ENCODE results near the gene INPP5D.
"Not testable (repeated sequence)": the region's sequence is repeated elsewhere in the genome, so short reads cannot be mapped to it uniquely, and the experiment has no call there.

The INPP5D gene

GRCh38 chr2:233153146-233153798, 93.1 kb downstream of the INPP5D start:
- no peaks in the 10 kb centered on the region for H3K27me3 ChIP-seq (ENCODE audit: low read length)
- no peak overlapping the region for H3K9ac ChIP-seq (ENCODE audit: low read length)
- no peaks in the 10 kb centered on the region for H3K9me3 ChIP-seq (ENCODE audit: insufficient read depth, low read length)
- no peaks in the 10 kb centered on the region for H3K79me2 ChIP-seq (ENCODE audit: insufficient read depth, low read length)
- no peak overlapping the region for H3K4me2 ChIP-seq (ENCODE audit: low read depth, low read length, poor library complexity, severe bottlenecking)
- H3K36me3 ChIP-seq (ENCODE audit: low read length), result peaks cover 15% of the 10 kb centered on the region
- H3K9me2 ChIP-seq (replicated peaks; ENCODE audit: insufficient read depth, low read length), result no peaks in the 10 kb centered on the region
- no peaks in the 10 kb centered on the region for H4K20me1 ChIP-seq (ENCODE audit: low read depth, low read length)
- H3F3A ChIP-seq (ENCODE audit: insufficient read depth), result no peaks in the 10 kb centered on the region
- no peak for TF ChIP-seq EZH2phosphoT487 (conservative IDR thresholded peaks at IDR 0.05; ENCODE audit: low read length)
- no peak for TF ChIP-seq CTCF (IDR thresholded peaks at IDR 0.05; ENCODE audit: insufficient read depth, low read length, poor library complexity, severe bottlenecking)
- no peak overlapping the region for H2AFZ ChIP-seq (ENCODE audit: low read depth, low read length, severe bottlenecking)
- H3K4me3 ChIP-seq (ENCODE audit: insufficient read depth, low read length, poor library complexity, severe bottlenecking), result no peak overlapping the region
- no peak overlapping the region for H3K27ac ChIP-seq (ENCODE audit: low read depth, low read length)

- no peaks in the 10 kb centered on the region for H3K79me2 ChIP-seq (ENCODE audit: insufficient read depth, low read length)
- H4K20me1 ChIP-seq (ENCODE audit: low read depth, low read length), result no peaks in the 10 kb centered on the region
- no peak overlapping the region for H3K9ac ChIP-seq (ENCODE audit: low read length)
- H2AFZ ChIP-seq (ENCODE audit: low read depth, low read length, severe bottlenecking), result no peak overlapping the region
- no peaks in the 10 kb centered on the region for H3K9me3 ChIP-seq (ENCODE audit: insufficient read depth, low read length)
- H3K9me2 ChIP-seq (replicated peaks; ENCODE audit: insufficient read depth, low read length), result no peaks in the 10 kb centered on the region
- TF ChIP-seq CTCF (IDR thresholded peaks at IDR 0.05; ENCODE audit: insufficient read depth, low read length, poor library complexity, severe bottlenecking), result no peak
- no peak for TF ChIP-seq EZH2phosphoT487 (conservative IDR thresholded peaks at IDR 0.05; ENCODE audit: low read length)
- H3K27me3 ChIP-seq (ENCODE audit: low read length), result no peaks in the 10 kb centered on the region
- no peak overlapping the region for H3K4me3 ChIP-seq (ENCODE audit: insufficient read depth, low read length, poor library complexity, severe bottlenecking)
- H3F3A ChIP-seq (ENCODE audit: insufficient read depth), result 0 out of 2 replicates have a peak, but pooled peaks cover 3% of the 10 kb centered on the region
- no peak overlapping the region for H3K4me2 ChIP-seq (ENCODE audit: low read depth, low read length, poor library complexity, severe bottlenecking)
- H3K36me3 ChIP-seq (ENCODE audit: low read length), result peaks cover 12% of the 10 kb centered on the region; the same call in 1 of the 2 replicates
- H3K27ac ChIP-seq (ENCODE audit: low read depth, low read length), result no peak overlapping the region
Measured at GRCh38 chr2:233156001-233156400, 95.9 kb downstream of the INPP5D start.

GRCh38 chr2:233156461-233156860, 96.3 kb downstream of the INPP5D start:
- H3K9me2 ChIP-seq (replicated peaks; ENCODE audit: insufficient read depth, low read length); H3K79me2 ChIP-seq (ENCODE audit: insufficient read depth, low read length); H3K27me3 ChIP-seq (ENCODE audit: low read length); H3K9me3 ChIP-seq (ENCODE audit: insufficient read depth, low read length); H2AFZ ChIP-seq (ENCODE audit: low read depth, low read length, severe bottlenecking); H4K20me1 ChIP-seq (ENCODE audit: low read depth, low read length); H3K4me2 ChIP-seq (ENCODE audit: low read depth, low read length, poor library complexity, severe bottlenecking); H3K27ac ChIP-seq (ENCODE audit: low read depth, low read length); H3F3A ChIP-seq (ENCODE audit: insufficient read depth); H3K9ac ChIP-seq (ENCODE audit: low read length); H3K4me3 ChIP-seq (ENCODE audit: insufficient read depth, low read length, poor library complexity, severe bottlenecking): not testable (repeated sequence)
- H3K36me3 ChIP-seq (ENCODE audit: low read length), result peaks cover 12% of the 10 kb centered on the region; the same call in 1 of the 2 replicates

- H3K4me3 ChIP-seq (ENCODE audit: insufficient read depth, low read length, poor library complexity, severe bottlenecking), result no peak overlapping the region
- no peaks in the 10 kb centered on the region for H3K79me2 ChIP-seq (ENCODE audit: insufficient read depth, low read length)
- peaks cover 23% of the 10 kb centered on the region; the same call in 1 of the 2 replicates for H3K36me3 ChIP-seq (ENCODE audit: low read length)
- no peak overlapping the region for H2AFZ ChIP-seq (ENCODE audit: low read depth, low read length, severe bottlenecking)
- no peak overlapping the region for H3K9ac ChIP-seq (ENCODE audit: low read length)
- TF ChIP-seq EZH2phosphoT487 (conservative IDR thresholded peaks at IDR 0.05; ENCODE audit: low read length) (no peak), CTCF (IDR thresholded peaks at IDR 0.05; ENCODE audit: insufficient read depth, low read length, poor library complexity, severe bottlenecking) (no peak)
- H3K27ac ChIP-seq (ENCODE audit: low read depth, low read length), result no peak overlapping the region
- no peaks in the 10 kb centered on the region for H3K27me3 ChIP-seq (ENCODE audit: low read length)
- H3K4me2 ChIP-seq (ENCODE audit: low read depth, low read length, poor library complexity, severe bottlenecking), result no peak overlapping the region
- H3K9me3 ChIP-seq (ENCODE audit: insufficient read depth, low read length), result no peaks in the 10 kb centered on the region
- no peaks in the 10 kb centered on the region for H3K9me2 ChIP-seq (replicated peaks; ENCODE audit: insufficient read depth, low read length)
- H3F3A ChIP-seq (ENCODE audit: insufficient read depth), result 0 out of 2 replicates have a peak, but pooled peaks cover 3% of the 10 kb centered on the region
- H4K20me1 ChIP-seq (ENCODE audit: low read depth, low read length), result no peaks in the 10 kb centered on the region
Measured at GRCh38 chr2:233161730-233162129, 101.6 kb downstream of the INPP5D start.

Data from SU-DHL-6 (cell line).